Gastrocnemius medialis (tissue), 4 donors: ENCODE results near the gene KRT10. TPM values are rescaled to one million over a fixed set of nuclear protein-coding genes. Genes with fewer than 3 reads are reported as not detected.

ENCODE experiments used
- ATAC-seq, 2 donors: fragments of 150-250 bp; one replicate each; pipeline ENCODE4 v1.9.1; 2016
- DNase-seq, 2 donors: peaks; one replicate each; pipeline ENCODE4 v3.0.0-alpha.2; 2019
- H3K27ac ChIP-seq, 4 donors: fragments of 200-600 bp; sonication (generic); 1 replicate in 1 of 4; 2 replicates in 3 of 4; pipeline ENCODE4 v1.5.1; 2016 to 2018; ENCODE audit warnings: mild to moderate bottlenecking in 2 of 4, moderate library complexity in 1 of 4
- H3K27me3 ChIP-seq, 3 donors: fragments of 200-600 bp; sonication (generic) in 2 of 3; 1 replicate in 1 of 3; 2 replicates in 2 of 3; pipeline versions ENCODE4 v1.5.1 to v1.6.0; 2016 to 2019; ENCODE audit warnings: mild to moderate bottlenecking in 1 of 3, moderate library complexity in 1 of 3
- H3K36me3 ChIP-seq, 2 donors: fragments of 200-600 bp; sonication (generic) in 1 of 2; one replicate each; pipeline ENCODE4 v1.5.1; 2017 to 2018
- H3K4me1 ChIP-seq, 2 donors: fragments of 200-600 bp; sonication (generic) in 1 of 2; one replicate each; pipeline ENCODE4 v1.5.1; 2016 to 2017; ENCODE audit warnings: mild to moderate bottlenecking in 2 of 2
- H3K4me3 ChIP-seq, 4 donors: fragments of 200-600 bp; sonication (generic) in 3 of 4; 1 replicate in 1 of 4; 2 replicates in 3 of 4; pipeline ENCODE4 v1.5.1; 2016 to 2019; ENCODE audit warnings: mild to moderate bottlenecking in 2 of 4
- H3K9me3 ChIP-seq, 3 donors: fragments of 200-600 bp; sonication (generic) in 2 of 3; 1 replicate in 1 of 3; 2 replicates in 2 of 3; pipeline ENCODE4 v1.5.1; 2016 to 2019
- CTCF ChIP-seq, 5 experiments: fragments of 450-650 bp in 3 of 5; fragments of 200-600 bp in 2 of 5; sonication (generic) in 2 of 5; IDR thresholded peaks in 4 of 5; conservative IDR thresholded peaks in 1 of 5; 1 replicate in 4 of 5; 2 replicates in 1 of 5; pipeline ENCODE4 v1.5.1; 2016 to 2019; ENCODE audit warnings: antibody characterized with exemption in 5 of 5, mild to moderate bottlenecking in 3 of 5, moderate library complexity in 3 of 5
- POLR2A ChIP-seq, 2 donors: fragments of 450-650 bp; IDR thresholded peaks; one replicate each; pipeline ENCODE4 v1.6.1; 2017; ENCODE audit warnings: antibody characterized with exemption in 2 of 2, mild to moderate bottlenecking in 2 of 2, moderate library complexity in 2 of 2
- in situ Hi-C, 4 donors: fragments of 200-750 bp; cut with MboI; loops; one replicate each; pipeline versions ENCODE4 v1.15.0 to v1.8.0; 2017; ENCODE audit warnings: low sequenced_read_pairs in 4 of 4
- intact Hi-C: fragments of 100-400 bp; cut with DNase I; formaldehyde crosslinking; loops from one replicate; pipeline ENCODE4 v1.15.1; 2023; ENCODE audit warnings: low total_unique reads
- total RNA-seq, 4 donors: library from RNA; depleted of rRNA; stranded (reverse); fragments of >200 nt; gene quantifications; one replicate each; pipeline versions ENCODE4 v1.1.0 to v1.2.3, GENCODE V29; 2016

The KRT10 gene
- total RNA-seq, 4 donors from 2014 or later: 0.20 to 21.9 (median 9.4) TPM

DNA sequence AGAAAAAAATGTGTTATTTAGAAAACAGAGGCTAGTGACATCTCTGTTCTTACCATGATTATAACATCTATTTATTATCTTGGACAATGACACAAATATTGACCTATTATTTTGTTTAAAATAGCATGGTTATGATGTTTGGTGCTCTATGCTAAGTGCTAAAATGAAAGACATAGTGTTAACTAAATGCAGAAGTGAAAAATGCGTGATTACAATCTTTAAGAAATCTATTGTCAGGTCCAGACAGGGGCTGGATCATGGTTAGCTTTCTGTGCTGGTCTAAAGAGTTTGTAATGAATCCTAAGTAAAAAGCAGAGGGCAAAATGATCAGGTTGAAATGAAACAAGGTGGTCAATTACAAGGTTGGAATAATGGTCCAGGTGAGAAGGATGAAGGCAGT lies 22.0 kb downstream of the KRT10 start:
- ATAC-seq: no peak
- Histone ChIP-seq H3K27ac (no peak overlapping the region), H3K36me3 (no peaks in the 10 kb centered on the region), H3K4me1 (no peaks in the 10 kb centered on the region), H3K9me3 (no peaks in the 10 kb centered on the region), H3K27me3 (peaks cover 10 to 30% (median 29%) of the 10 kb centered on the region in 3 donors), H3K4me3 (no peak overlapping the region)
- in situ Hi-C loops (loop anchor here in 2 of 4 donors (10.0 to 25.0 kb wide), 2 partner anchors 862 to 864 kb away; no protein-coding TSS in a partner anchor), intact Hi-C loops (no loop called here)
- TF ChIP-seq POLR2A (IDR thresholded peaks at IDR 0.05) (no peak), CTCF (IDR thresholded peaks at IDR 0.05 in 4 of 5, conservative IDR thresholded peaks at IDR 0.05 in 1 of 5) (no peak)
- DNase-seq: no peak

- H3K4me3 ChIP-seq: no peak within 1 kb of the TSS
- no peaks in the 10 kb centered on the region for H3K36me3 ChIP-seq
- intact Hi-C loops: no loop called here
- H3K9me3 ChIP-seq: no peaks in the 10 kb centered on the region
- ATAC-seq (no peak), DNase-seq (no peak)
- H3K27ac ChIP-seq: no peak within 1 kb of the TSS
- H3K27me3 ChIP-seq: peaks cover 6 to 29% (median 24%) of the 10 kb centered on the region in 3 donors
- TF ChIP-seq CTCF (IDR thresholded peaks at IDR 0.05 in 4 of 5, conservative IDR thresholded peaks at IDR 0.05 in 1 of 5): no peak
- no peak for TF ChIP-seq POLR2A (IDR thresholded peaks at IDR 0.05)
- in situ Hi-C loops: loop anchor here (10.0 to 25.0 kb wide), 4 partner anchors 175 to 865 kb away; no protein-coding TSS in a partner anchor
- no peaks in the 10 kb centered on the region for H3K4me1 ChIP-seq
Measured at GRCh38 chr17:40799859-40800258, 22.6 kb downstream of the KRT10 start, which contains the start of gene KRT28. Gene KRT28, minus strand, starts transcription at chr17:40799959. Its CDS starts 66 bp downstream, at chr17:40799893.

DNA sequence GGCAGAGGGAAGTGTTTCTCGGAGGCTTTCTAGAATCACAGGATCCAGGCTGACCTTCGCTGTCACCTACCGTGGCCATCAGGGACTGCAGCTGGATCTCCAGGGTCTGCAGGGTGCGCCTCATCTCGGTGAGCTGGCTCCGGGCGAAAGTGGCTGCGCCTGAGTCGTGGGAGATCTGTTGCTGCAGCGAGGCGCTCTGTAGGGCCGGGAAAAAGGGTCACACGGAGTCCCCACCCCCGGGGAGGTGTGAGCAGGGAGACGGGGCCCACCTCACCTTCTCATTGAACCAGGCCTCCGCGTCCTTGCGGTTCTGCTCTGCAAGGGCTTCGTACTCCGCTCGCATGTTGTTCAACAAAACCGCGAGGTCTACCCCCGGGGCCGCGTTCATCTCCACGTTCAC lies 25.6 kb downstream of the KRT10 start:
- H3K9me3 ChIP-seq: no peaks in the 10 kb centered on the region
- no peak for TF ChIP-seq POLR2A (IDR thresholded peaks at IDR 0.05)
- no peak for TF ChIP-seq CTCF (IDR thresholded peaks at IDR 0.05 in 4 of 5, conservative IDR thresholded peaks at IDR 0.05 in 1 of 5)
- no peaks in the 10 kb centered on the region for H3K4me1 ChIP-seq
- H3K4me3 ChIP-seq: no peak overlapping the region
- in situ Hi-C loops: loop anchor here in 3 of 4 donors (10.0 kb wide), 2 partner anchors 172 to 182 kb away; no protein-coding TSS in a partner anchor
- intact Hi-C loops: no loop called here
- H3K27me3 ChIP-seq: peaks cover 6 to 38% (median 29%) of the 10 kb centered on the region in 3 donors
- no peak overlapping the region for H3K27ac ChIP-seq
- ATAC-seq: no peak
- no peaks in the 10 kb centered on the region for H3K36me3 ChIP-seq
- DNase-seq: no peak

DNA sequence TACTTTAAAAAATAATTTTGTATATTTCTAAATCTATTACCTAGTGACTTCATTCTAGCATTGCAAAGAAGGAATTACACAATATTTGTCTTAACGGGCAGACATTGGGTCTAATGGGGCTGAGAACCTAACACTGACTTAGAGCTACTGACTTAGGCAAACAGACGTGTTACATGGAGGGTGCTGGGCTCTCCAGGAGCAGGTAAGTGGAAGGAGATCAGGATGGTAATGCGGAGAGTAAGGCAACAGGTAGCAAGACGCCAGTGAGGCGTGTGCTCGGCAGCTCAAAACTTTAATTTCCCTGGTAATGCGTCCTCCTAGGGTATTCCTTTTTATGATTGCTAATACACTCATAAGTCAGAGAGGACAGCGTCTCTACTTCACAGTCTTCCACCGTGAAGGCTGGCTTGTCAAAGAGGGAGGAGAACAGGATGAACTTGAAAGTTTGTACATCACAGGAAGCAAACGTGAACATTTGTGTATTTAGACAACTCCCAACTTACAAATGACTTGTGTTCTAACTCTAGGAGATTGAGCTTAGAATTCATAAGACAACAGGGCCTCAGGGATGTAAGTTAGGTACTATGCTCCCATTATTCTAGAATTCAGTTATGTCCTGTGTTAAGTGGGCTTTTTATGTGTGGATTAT lies 27.3 kb downstream of the KRT10 start:
- Histone ChIP-seq H3K9me3 (no peaks in the 10 kb centered on the region), H3K27me3 (peaks cover 6 to 38% (median 21%) of the 10 kb centered on the region in 3 donors), H3K4me1 (no peaks in the 10 kb centered on the region), H3K4me3 (no peak overlapping the region), H3K27ac (no peak overlapping the region), H3K36me3 (no peaks in the 10 kb centered on the region)
- TF ChIP-seq CTCF (IDR thresholded peaks at IDR 0.05 in 4 of 5, conservative IDR thresholded peaks at IDR 0.05 in 1 of 5) (no peak), POLR2A (IDR thresholded peaks at IDR 0.05) (no peak)
- in situ Hi-C loops: loop anchor here in 3 of 4 donors (10.0 kb wide), 2 partner anchors 170 to 180 kb away; no protein-coding TSS in a partner anchor
- ATAC-seq (no peak), DNase-seq (no peak)
- intact Hi-C loops: no loop called here
